ENCODE data around the gene PDLIM5.

Gene PDLIM5

DNA sequence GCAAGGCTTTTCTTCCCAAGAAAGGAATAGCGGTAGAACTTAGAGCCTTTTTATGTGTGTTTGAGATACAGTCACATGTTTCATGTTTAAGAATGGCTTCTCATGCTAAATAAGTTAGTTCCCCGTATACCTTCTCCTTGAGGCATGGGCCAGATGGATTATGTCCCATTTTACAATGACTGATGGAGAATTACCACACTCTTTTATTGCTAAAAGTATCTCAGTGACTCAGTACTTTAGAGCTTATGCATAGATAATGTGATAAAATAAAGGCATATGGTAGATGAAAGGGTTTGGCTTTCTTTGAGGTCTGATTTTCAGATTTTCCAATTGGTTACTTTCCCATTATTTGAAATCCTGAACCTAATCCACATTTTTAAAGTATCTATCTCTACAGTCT lies 184.3 kb downstream of the PDLIM5 start:
- DNase-seq (ENCODE audit: low read depth), result no peak
- H3K4me3 ChIP-seq (ENCODE audit: low read depth, low read length), result no peak overlapping the region
- TF ChIP-seq, protein P1, sequence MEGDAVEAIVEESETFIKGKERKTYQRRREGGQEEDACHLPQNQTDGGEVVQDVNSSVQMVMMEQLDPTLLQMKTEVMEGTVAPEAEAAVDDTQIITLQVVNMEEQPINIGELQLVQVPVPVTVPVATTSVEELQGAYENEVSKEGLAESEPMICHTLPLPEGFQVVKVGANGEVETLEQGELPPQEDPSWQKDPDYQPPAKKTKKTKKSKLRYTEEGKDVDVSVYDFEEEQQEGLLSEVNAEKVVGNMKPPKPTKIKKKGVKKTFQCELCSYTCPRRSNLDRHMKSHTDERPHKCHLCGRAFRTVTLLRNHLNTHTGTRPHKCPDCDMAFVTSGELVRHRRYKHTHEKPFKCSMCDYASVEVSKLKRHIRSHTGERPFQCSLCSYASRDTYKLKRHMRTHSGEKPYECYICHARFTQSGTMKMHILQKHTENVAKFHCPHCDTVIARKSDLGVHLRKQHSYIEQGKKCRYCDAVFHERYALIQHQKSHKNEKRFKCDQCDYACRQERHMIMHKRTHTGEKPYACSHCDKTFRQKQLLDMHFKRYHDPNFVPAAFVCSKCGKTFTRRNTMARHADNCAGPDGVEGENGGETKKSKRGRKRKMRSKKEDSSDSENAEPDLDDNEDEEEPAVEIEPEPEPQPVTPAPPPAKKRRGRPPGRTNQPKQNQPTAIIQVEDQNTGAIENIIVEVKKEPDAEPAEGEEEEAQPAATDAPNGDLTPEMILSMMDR (IDR thresholded peaks at IDR 0.05; ENCODE audit: low read depth, low read length, missing control alignments), result no peak

DNA sequence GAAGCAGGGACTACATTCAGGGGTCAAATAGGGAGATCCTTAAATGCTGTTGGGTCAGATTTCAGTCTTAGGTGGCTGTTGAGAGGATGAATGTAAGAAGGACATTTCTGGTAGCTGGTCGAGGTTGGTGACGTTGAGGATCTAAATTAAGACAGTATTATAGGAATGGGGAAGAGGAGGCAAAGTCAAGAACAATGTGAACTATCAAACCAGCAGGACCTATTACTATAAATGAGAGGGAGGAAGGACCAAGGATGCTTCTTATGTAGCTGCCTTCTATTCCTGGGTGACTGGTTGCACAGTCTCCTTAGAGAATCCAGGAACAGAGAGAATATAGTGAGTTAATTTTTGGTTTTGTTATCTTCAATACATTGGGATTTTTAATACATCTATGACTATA lies 187.6 kb downstream of the PDLIM5 start:
- H3K4me3 ChIP-seq (ENCODE audit: low read depth, low read length), result no peak overlapping the region
- DNase-seq (ENCODE audit: low read depth), result no peak
- TF ChIP-seq, protein P1 (IDR thresholded peaks at IDR 0.05; ENCODE audit: low read depth, low read length, missing control alignments), result no peak

DNA sequence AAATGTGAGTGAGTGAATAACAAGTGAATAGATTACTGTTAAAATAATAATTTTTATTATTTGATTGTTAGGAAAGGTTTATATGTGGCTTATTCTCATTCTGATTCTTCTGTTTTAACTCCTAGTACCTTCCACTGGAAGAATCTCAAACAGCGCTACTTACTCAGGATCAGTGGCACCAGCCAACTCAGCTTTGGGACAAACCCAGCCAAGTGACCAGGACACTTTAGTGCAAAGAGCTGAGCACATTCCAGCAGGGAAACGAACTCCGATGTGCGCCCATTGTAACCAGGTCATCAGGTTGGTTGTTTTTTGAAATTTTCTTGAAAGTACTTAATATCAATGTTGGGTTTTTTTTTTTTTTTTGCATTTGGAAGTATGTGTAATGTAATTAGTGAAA lies 188.4 kb downstream of the PDLIM5 start:
- DNase-seq (ENCODE audit: low read depth), result no peak
- TF ChIP-seq, protein P1 (IDR thresholded peaks at IDR 0.05; ENCODE audit: low read depth, low read length, missing control alignments), result no peak
- no peak overlapping the region for H3K4me3 ChIP-seq (ENCODE audit: low read depth, low read length)

DNA sequence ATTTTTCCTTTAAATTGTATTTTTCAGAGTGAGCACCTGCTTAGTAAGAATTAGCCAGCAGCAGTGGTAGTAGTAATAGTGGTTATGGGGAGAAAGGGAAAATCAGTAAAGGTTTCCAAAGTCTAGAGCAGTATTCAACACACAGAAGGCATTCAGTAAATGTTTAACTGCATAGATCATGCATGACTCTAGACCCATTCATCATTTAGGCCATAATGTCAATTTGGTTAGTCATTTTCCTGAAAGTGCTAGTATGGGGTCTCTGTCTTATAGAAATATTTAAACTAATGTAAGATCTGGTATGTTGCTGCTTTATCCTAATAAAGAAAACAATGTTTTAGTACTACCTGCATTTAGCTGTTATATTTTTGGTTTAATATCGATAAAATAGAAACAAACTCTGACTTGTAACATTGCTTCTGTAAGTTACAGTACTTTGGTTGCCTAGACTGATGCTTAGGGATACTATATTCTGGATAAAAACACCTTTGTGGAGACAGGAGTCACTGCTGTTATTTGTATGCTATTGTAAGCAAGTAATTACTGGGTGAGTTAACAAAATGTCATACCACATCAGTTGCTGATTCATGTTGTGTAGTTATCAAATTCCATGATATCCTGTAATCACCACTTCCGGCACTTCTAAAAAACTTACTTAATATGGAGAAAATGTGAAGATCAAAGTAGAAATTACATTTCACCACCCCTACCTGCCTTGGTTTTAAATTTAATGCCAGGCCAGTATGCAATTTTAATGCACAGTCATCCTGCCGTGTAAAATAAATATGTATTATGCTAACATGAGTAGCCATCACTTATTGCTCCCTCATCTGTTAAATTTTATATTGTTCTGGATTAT lies 190.2 kb downstream of the PDLIM5 start:
- no peak overlapping the region for H3K4me3 ChIP-seq (ENCODE audit: low read depth, low read length)
- no peak for DNase-seq (ENCODE audit: low read depth)
- TF ChIP-seq, protein P1 (IDR thresholded peaks at IDR 0.05; ENCODE audit: low read depth, low read length, missing control alignments), result no peak

DNA sequence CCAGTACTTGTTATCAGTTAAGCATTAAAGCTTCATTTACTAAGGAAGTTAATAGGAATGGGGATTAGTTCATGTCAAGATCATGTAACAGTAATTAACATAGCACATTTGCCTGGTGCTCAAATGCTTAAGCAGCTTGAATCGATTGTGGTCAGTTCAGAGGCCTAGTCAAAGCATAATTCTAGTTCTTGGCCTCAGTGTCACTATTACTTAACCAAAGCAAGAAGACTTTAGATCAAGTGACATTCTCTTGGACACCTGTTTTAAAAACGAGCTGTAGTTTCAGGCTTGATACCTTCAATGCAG lies 190.8 kb downstream of the PDLIM5 start:
- TF ChIP-seq, protein P1 (IDR thresholded peaks at IDR 0.05; ENCODE audit: low read depth, low read length, missing control alignments), result no peak
- H3K4me3 ChIP-seq (ENCODE audit: low read depth, low read length), result no peak overlapping the region
- no peak for DNase-seq (ENCODE audit: low read depth)

DNA sequence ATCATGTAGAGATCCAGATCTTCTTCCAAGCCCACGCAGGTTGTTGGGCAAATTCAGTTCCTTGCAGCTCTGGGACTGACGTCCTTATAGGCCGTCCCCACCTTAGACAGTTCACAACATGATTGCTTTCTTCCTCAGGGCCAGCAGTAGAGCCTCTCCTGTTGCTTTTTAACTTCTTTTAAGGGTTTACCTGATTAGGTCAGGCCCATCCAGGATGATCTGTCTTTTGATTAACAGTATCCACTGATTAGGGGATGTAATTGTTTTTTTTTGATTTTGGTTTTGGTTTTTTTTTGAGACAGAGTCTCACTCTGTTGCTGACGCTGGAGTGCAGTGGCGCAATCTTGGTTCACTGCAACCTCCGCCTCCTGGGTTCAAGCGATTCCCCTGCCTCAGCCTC lies 197.0 kb downstream of the PDLIM5 start:
- DNase-seq (ENCODE audit: low read depth), result no peak

More for the DNA sequence above, 197.0 kb downstream of the PDLIM5 start:
- no peak overlapping the region for H3K4me3 ChIP-seq (ENCODE audit: low read depth, low read length)
- TF ChIP-seq, protein P1 (IDR thresholded peaks at IDR 0.05; ENCODE audit: low read depth, low read length, missing control alignments), result no peak

Data from GM12864 (cell line).